ENCODE measurements around the gene NPTX2.

The NPTX2 gene

GRCh38 chr7:98655611-98656010 lies 38.5 kb downstream of the NPTX2 start:
- no peak for FAIRE-seq

GRCh38 chr7:98656899-98657298 lies 39.8 kb downstream of the NPTX2 start:
- no peak for FAIRE-seq

DNA sequence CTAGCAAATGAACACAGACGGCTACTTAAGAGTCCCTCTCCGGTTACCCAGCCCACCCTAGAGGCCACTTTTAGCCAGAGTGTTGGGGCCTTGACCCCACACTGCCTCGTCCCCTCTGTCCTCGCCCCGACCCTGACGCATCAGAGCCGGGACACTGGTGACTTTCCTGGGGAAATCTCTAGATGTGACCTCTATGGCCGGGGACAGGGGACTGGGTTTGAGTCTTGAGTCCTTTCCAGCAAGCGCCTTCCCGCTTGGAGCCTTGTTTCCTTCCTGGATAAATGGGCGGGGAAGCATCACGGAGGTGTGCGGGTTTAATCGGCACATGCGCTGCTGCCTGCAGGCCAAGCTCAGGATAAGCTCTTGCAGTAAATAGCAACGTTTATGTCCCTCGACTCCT lies 40.7 kb downstream of the NPTX2 start:
- FAIRE-seq = no peak

GRCh38 chr7:98659756-98660155 lies 42.7 kb downstream of the NPTX2 start:
- FAIRE-seq = no peak

GRCh38 chr7:98661607-98662006 lies 44.5 kb downstream of the NPTX2 start:
- FAIRE-seq = no peak

DNA sequence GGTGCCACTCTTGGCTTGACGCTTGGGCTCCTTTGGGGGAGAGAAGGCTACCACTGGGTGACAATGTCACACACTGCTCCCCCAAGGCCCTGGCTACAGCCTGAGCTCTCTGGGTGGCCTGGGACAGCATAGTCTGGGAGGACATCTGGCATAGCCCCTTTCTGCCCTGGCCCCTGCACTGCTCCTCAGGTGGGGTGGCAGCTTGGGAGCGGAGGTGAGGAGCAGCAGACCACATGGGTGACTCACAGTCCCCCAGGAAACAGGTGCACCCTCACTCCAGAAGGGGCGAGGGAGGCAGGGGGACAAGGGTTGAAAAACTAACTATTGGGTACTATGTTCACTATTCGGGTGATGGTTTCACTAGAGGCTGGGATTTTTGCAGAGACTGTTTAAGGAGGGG lies 45.2 kb downstream of the NPTX2 start:
- no peak for FAIRE-seq

DNA sequence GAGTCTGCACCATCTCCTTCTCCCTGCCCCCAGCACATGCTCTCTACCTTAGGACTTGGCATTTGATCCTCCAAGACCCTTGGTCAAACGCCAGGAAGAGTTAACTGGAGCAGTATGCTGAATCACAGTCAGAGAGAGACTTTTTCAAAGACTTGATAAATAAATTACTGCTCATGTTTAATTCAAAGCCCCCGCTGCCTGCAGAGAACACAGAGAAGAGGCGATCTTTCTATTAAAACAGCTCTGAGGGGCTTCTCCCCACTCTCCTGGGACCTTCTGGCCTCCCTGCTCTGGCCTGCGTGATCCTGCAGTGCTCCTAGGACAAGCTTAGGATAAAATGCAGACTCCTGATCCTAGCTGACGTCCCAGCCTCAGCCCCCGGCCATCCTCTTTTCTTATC lies 47.8 kb downstream of the NPTX2 start:
- FAIRE-seq = no peak

- FAIRE-seq = no peak
These were observed 51.2 kb downstream of the NPTX2 start for GRCh38 chr7:98668255-98668654.

DNA sequence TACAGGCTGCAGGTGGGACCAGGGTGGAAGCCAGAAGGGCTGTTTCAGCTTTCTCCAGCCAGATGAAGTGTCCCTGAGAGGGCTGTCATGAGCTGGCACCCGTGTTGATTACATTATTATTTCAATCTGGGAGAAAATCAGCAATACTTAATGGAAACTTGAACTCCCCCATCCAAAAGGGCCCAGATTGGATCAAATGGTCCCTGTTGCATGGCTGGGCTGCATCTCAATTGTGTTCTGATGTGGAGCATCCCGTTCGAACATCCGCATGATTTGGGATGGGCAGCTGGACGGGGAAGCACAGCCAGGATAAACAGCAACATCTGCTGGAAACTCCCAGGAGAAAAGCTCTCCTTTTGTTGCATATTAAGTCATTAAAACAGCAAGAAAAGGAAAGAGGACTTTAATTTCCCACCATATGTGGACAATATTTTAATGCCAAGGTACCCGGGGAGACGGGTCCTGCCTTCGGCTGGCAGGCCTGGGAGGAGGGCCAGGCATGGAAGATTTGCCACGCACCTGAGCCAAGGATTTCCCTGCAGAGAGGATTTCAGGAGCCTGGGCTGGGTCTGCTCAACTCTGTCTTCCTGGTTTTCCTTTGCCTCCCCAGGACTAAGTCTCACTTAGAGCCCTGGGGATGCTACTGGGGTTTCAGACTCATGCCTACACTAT lies 52.4 kb downstream of the NPTX2 start:
- FAIRE-seq = no peak

- FAIRE-seq = no peak
These were observed 53.1 kb downstream of the NPTX2 start for GRCh38 chr7:98670186-98670585.

DNA sequence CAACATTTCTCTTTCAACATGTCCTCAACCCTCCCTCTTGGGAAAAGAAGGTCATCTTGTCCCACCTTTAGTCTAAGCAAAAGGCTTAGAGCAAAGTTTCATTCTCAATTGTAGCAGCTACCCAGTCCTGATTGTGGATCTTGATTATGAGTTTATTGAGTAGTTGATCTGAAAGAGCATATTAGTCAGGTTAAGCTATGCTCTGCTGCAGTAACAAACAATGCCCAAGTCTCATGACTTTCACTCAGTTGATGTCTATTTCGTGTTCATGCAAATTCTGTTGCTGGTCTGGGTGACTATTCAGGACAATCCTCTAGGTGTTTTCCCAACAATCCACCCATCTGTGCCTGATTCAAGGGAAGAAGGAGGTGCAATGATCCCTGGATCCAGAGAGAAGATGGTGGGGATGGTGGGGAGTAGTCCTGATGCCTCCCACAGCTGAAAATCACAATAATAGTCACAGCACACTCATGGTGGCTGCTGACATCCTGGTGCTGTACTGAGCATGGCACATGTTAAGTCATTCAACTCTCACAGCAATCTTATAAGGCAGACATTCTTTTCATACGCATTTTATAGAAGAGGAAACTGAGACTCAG lies 54.7 kb downstream of the NPTX2 start:
- FAIRE-seq = no peak

GRCh38 chr7:98674461-98674860 lies 57.4 kb downstream of the NPTX2 start:
- FAIRE-seq = no peak

DNA sequence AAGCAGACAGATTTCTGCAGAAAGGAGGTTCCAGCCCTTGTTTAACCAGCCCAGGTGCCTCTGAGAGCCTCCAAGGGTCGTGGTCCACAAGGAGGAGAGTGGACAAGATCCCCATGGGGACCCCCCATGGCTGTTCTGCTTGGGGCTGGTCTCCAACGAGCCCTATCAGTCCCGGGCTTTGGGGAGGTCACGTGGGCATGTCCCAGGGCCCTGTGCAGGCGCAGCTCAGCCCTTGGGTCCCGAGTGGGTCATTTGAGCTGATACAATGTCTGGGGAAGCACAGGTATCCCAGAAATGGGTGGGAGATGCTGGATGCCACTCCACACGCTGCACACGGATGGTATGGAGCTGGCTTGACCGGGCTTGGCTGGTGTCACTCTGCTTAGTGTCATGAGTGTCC lies 57.8 kb downstream of the NPTX2 start:
- FAIRE-seq = no peak

- FAIRE-seq = no peak
These were observed 61.1 kb downstream of the NPTX2 start for GRCh38 chr7:98678215-98678614.
